ENCODE measurements around the gene BMP7.

GRCh38 chr20:57231161-57231560, 35.3 kb downstream of the BMP7 start:
- TF ChIP-seq POLR2AphosphoS5 (IDR thresholded peaks at IDR 0.05; ENCODE audit: low read depth, low read length) (no peak), POLR2A (IDR thresholded peaks at IDR 0.05; ENCODE audit: low read depth, low read length) (no peak), TAF1 (IDR thresholded peaks at IDR 0.05; ENCODE audit: low read depth, low read length) (no peak), SPI1 (IDR thresholded peaks at IDR 0.05; ENCODE audit: low read depth, low read length) (no peak), POU2F2 (IDR thresholded peaks at IDR 0.05; ENCODE audit: low read depth, low read length) (no peak)

Measured in GM12891 (cell line).